HEK293 (cell line): ENCODE data around the gene GTPBP3.

Experiments used
- CTCF ChIA-PET: fragments of 350-600 bp; formaldehyde crosslinking; extraction: SDS; loops from one replicate; lab custom pipeline; 2021; ENCODE audit warnings: antibody characterized with exemption; lab: Yijun Ruan, JAX
- POLR2A ChIA-PET: fragments of 300-600 bp; formaldehyde crosslinking; extraction: SDS; loops from one replicate; lab custom pipeline; 2020; ENCODE audit warnings: antibody characterized with exemption, inconsistent platforms; lab: Yijun Ruan, JAX
- H3K27ac ChIP-seq: fragments of 200-500 bp; sonication (Bioruptor generic); 2 replicates; pipeline ENCODE4 v1.5.1; 2014; ENCODE audit warnings: low read depth, low read length, control low read depth, inconsistent platforms; ENCODE audit errors: extremely low read depth
- H3K36me3 ChIP-seq, 2 experiments: fragments of 200-500 bp in 1 of 2; sonication (Bioruptor generic) in 1 of 2; 1 replicate in 1 of 2; 2 replicates in 1 of 2; pipeline ENCODE4 v1.5.1; 2014 to 2017; ENCODE audit warnings: inconsistent platforms in 2 of 2, low read length in 2 of 2; ENCODE audit not compliant: control insufficient read depth in 2 of 2, insufficient read depth in 1 of 2
- H3K4me1 ChIP-seq: fragments of 200-500 bp; sonication (Bioruptor generic); 2 replicates; pipeline ENCODE4 v1.5.1; 2014; ENCODE audit warnings: mild to moderate bottlenecking, low read length, inconsistent platforms; ENCODE audit not compliant: control insufficient read depth, insufficient read depth
- H3K4me3 ChIP-seq: 2 replicates; pipeline ENCODE4 v1.5.1; 2011; ENCODE audit warnings: low read depth, mild to moderate bottlenecking, control low read depth, low read length, moderate library complexity
- H3K9me3 ChIP-seq: fragments of 200-500 bp; sonication (Bioruptor generic); 2 replicates; pipeline ENCODE4 v1.5.1; 2014; ENCODE audit warnings: low read depth, low read length, inconsistent platforms; ENCODE audit not compliant: control insufficient read depth, insufficient read depth
- BCL6B ChIP-seq: fragments of 450-650 bp; formaldehyde crosslinking; IDR thresholded peaks from 2 replicates; pipeline ENCODE4 v1.5.1; 2017; ENCODE audit warnings: missing biosample characterization, missing genetic modification characterization
- CTCF ChIP-seq: fragments of 450-650 bp; formaldehyde crosslinking; IDR thresholded peaks from 2 replicates; pipeline ENCODE4 v1.5.1; 2016; ENCODE audit warnings: missing biosample characterization, missing genetic modification characterization
- KLF7 ChIP-seq: fragments of 450-650 bp; formaldehyde crosslinking; IDR thresholded peaks from 2 replicates; pipeline ENCODE4 v1.5.1; 2016; ENCODE audit warnings: missing biosample characterization, missing genetic modification characterization, borderline replicate concordance
- REST ChIP-seq: fragments of 450-650 bp; formaldehyde crosslinking; IDR thresholded peaks from 2 replicates; pipeline ENCODE4 v1.5.1; 2016; ENCODE audit warnings: missing biosample characterization, missing genetic modification characterization
- SCRT1 ChIP-seq: fragments of 450-650 bp; formaldehyde crosslinking; IDR thresholded peaks from 2 replicates; pipeline ENCODE4 v1.5.1; 2016; ENCODE audit warnings: missing biosample characterization, missing genetic modification characterization, borderline replicate concordance
- SP2 ChIP-seq: fragments of 450-650 bp; formaldehyde crosslinking; IDR thresholded peaks from 2 replicates; pipeline ENCODE4 v1.5.1; 2016; ENCODE audit warnings: missing biosample characterization, missing genetic modification characterization
- TSHZ1 ChIP-seq: fragments of 450-650 bp; formaldehyde crosslinking; IDR thresholded peaks from 2 replicates; pipeline ENCODE4 v1.5.1; 2016; ENCODE audit warnings: missing biosample characterization, missing genetic modification characterization, borderline replicate concordance
- ZBTB1 ChIP-seq: fragments of 450-650 bp; formaldehyde crosslinking; IDR thresholded peaks from 2 replicates; pipeline ENCODE4 v1.5.1; 2016; ENCODE audit warnings: missing biosample characterization, missing genetic modification characterization
- ZBTB21 ChIP-seq: fragments of 450-650 bp; formaldehyde crosslinking; IDR thresholded peaks from 2 replicates; pipeline ENCODE4 v1.5.1; 2017; ENCODE audit warnings: missing biosample characterization, missing genetic modification characterization
- ZNF335 ChIP-seq: fragments of 450-650 bp; formaldehyde crosslinking; conservative IDR thresholded peaks from 2 replicates; pipeline ENCODE4 v1.5.1; 2016; ENCODE audit warnings: missing biosample characterization, missing genetic modification characterization
- ZNF423 ChIP-seq: fragments of 450-650 bp; formaldehyde crosslinking; IDR thresholded peaks from 2 replicates; pipeline ENCODE4 v1.5.1; 2016; ENCODE audit warnings: missing biosample characterization, missing genetic modification characterization
- ZNF521 ChIP-seq: fragments of 450-650 bp; formaldehyde crosslinking; IDR thresholded peaks from 2 replicates; pipeline ENCODE4 v1.5.1; 2017; ENCODE audit warnings: missing biosample characterization, mild to moderate bottlenecking, missing genetic modification characterization
- ZNF555 ChIP-seq: fragments of 450-650 bp; formaldehyde crosslinking; conservative IDR thresholded peaks from 2 replicates; pipeline ENCODE4 v1.5.1; 2017; ENCODE audit warnings: missing biosample characterization, mild to moderate bottlenecking, missing genetic modification characterization, inconsistent platforms
- ZNF664 ChIP-seq: fragments of 450-650 bp; formaldehyde crosslinking; IDR thresholded peaks from 2 replicates; pipeline ENCODE4 v1.5.1; 2016; ENCODE audit warnings: missing biosample characterization, missing genetic modification characterization
- ZSCAN5A ChIP-seq: fragments of 450-650 bp; formaldehyde crosslinking; IDR thresholded peaks from 2 replicates; pipeline ENCODE4 v1.5.1; 2016; ENCODE audit warnings: missing biosample characterization, missing genetic modification characterization

The GTPBP3 gene

GRCh38 chr19:17331045-17331558 lies 6.3 kb upstream of the GTPBP3 start:
- Histone ChIP-seq H3K4me1 (peaks cover 4% of the 10 kb centered on the region; the same call in 1 of the 2 replicates), H3K36me3 (peaks cover 0 to 20% of the 10 kb centered on the region in 2 experiments; a peak in 2 of 3 replicates), H3K4me3 (no peak overlapping the region), H3K27ac (no peak overlapping the region), H3K9me3 (no peaks in the 10 kb centered on the region)
- POLR2A ChIA-PET: interaction anchor here (0.5 to 7.6 kb wide), 3 partner anchors 10 to 648 kb away, joined by 3 to 64 read pairs (median 5); partner anchors contain the start of gene DDA1
- CTCF ChIA-PET: interaction anchor here (2.1 kb wide), 1 partner anchor 14 kb away, joined by 9 read pairs; no protein-coding TSS in a partner anchor
- TF ChIP-seq ZNF664 (tag by site-specific recombination) (no peak), SP2 (tag by site-specific recombination) (0 out of 2 replicates have a peak, but pooled peaks have one; percentile 20)

- peaks cover 4% of the 10 kb centered on the region; the same call in 1 of the 2 replicates for H3K4me1 ChIP-seq
- CTCF ChIA-PET: interaction anchor here (0.6 to 2.4 kb wide), 8 partner anchors 13 to 694 kb away, joined by 3 to 9 read pairs (median 3); no protein-coding TSS in a partner anchor
- H3K36me3 ChIP-seq: peaks cover 0 to 17% of the 10 kb centered on the region in 2 experiments; a peak in 2 of 3 replicates
- H3K9me3 ChIP-seq: no peaks in the 10 kb centered on the region
- H3K4me3 ChIP-seq: no peak overlapping the region
- POLR2A ChIA-PET: interaction anchor here (0.6 to 7.6 kb wide), 10 partner anchors 10 to 611 kb away, joined by 3 to 64 read pairs (median 7); partner anchors contain the start of genes BABAM1, DDA1, MRPL34 and NR2F6
- TF ChIP-seq ZBTB21 (tag by site-specific recombination) (no peak), BCL6B (tag by site-specific recombination) (no peak), ZNF521 (tag by site-specific recombination) (no peak), REST (tag by site-specific recombination) (peak; percentile 98)
- TF ChIP-seq, all 188 proteins: peak for 1
- H3K27ac ChIP-seq: no peak overlapping the region
These were observed 5.0 kb upstream of the GTPBP3 start for GRCh38 chr19:17332360-17332676.

- ChIA-PET POLR2A (interaction anchor here (0.6 to 7.6 kb wide), 13 partner anchors 9 to 610 kb away, joined by 3 to 64 read pairs (median 5); partner anchors contain the start of genes ABHD8, BABAM1, DDA1 and MRPL34), CTCF (interaction anchor here (0.6 to 2.4 kb wide), 14 partner anchors 12 to 694 kb away, joined by 3 to 9 read pairs (median 4); partner anchors contain the start of gene MRPL34)
- Histone ChIP-seq H3K27ac (no peak overlapping the region), H3K9me3 (no peaks in the 10 kb centered on the region), H3K4me3 (no peak overlapping the region), H3K36me3 (peaks cover 0 to 17% of the 10 kb centered on the region in 2 experiments; a peak in 2 of 3 replicates), H3K4me1 (peaks cover 4% of the 10 kb centered on the region)
- TF ChIP-seq SCRT1: no peak
- no peak for TF ChIP-seq ZNF423 (tag by site-specific recombination)
- TF ChIP-seq CTCF (tag by site-specific recombination): no peak
- no peak for TF ChIP-seq ZNF335 (tag by site-specific recombination)
- no peak for TF ChIP-seq TSHZ1 (tag by site-specific recombination)
- no peak for TF ChIP-seq ZNF555 (tag by site-specific recombination)
- peak; percentile 59; the same call in 1 of the 2 replicates for TF ChIP-seq ZSCAN5A (tag by site-specific recombination)
- TF ChIP-seq ZBTB1 (tag by site-specific recombination): no peak
- TF ChIP-seq KLF7: peak; percentile 50; the same call in 1 of the 2 replicates
These were observed 4.4 kb upstream of the GTPBP3 start for GRCh38 chr19:17332677-17333581.
